Measurements from ENCODE around the gene VPS37B.

VPS37B gene

GRCh38 chr12:122928404-122929147 is 32.7 kb upstream of the VPS37B start:
- no peak for DNase-seq (ENCODE audit: low read depth)
- no peak for TF ChIP-seq CTCF (IDR thresholded peaks at IDR 0.05; ENCODE audit: low read depth, low read length, missing control alignments)
- in situ Hi-C loops (cut with HindIII; ENCODE audit: low sequenced_read_pairs): no loop called here
- H3K4me3 ChIP-seq (ENCODE audit: low read depth, low read length): no peak overlapping the region

DNA sequence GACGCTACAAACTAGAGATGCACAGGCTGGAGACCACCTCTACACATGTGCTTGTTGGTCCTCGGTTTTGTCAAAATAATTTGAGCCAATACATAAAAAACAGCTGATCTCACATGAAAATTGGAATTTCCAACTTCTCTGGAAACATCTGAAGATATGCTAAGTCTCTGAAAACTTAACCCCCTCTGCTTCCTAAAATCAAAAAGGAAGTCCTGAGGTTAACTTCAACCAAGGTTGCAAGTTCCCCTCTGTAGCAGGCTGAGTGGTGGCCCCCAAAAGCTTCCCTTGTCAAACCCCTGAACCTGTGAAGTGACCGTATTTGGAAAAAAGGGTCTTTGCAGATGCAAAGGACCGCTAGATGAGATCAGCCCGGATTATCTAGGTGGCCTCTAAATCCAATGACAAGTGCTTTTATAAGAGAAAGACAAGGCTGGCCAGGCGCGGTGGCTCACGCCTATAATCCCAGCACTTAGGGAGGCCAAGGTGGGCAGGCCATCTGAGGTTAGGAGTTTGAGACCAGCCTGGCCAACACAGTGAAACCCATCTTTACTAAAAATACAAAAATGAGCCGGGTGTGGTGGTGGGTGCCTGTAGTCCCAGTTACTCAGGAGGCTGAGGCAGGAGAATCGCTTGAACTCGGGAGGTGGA is 32.0 kb upstream of the VPS37B start:
- in situ Hi-C loops (cut with HindIII; ENCODE audit: low sequenced_read_pairs): no loop called here

DNA sequence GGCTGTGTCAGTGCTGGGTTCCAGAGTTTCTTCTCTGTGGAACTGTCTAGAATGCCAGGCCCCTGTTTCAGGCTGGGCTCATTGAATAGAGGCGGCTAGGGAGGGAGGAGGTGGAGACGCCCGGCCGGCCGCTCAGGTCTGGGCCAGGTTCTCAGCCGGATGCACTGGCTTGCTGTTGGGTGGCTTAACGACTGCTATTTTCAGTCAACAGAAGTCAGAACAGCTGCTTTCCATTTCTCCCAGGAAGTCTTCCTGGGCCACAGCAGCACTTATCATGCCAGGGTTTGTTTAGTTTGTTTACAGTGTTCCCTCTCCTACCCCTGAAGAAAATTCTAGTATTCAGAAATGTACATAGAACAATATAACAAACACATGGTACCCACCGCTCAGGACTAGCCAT is 26.0 kb upstream of the VPS37B start:
- in situ Hi-C loops (cut with HindIII; ENCODE audit: low sequenced_read_pairs): no loop called here
- no peak for DNase-seq (ENCODE audit: low read depth)
- TF ChIP-seq CTCF (IDR thresholded peaks at IDR 0.05; ENCODE audit: low read depth, low read length, missing control alignments): no peak
- H3K4me3 ChIP-seq (ENCODE audit: low read depth, low read length): no peak overlapping the region

More for the DNA sequence above, 32.0 kb upstream of the VPS37B start:
- DNase-seq (ENCODE audit: low read depth): no peak
- H3K4me3 ChIP-seq (ENCODE audit: low read depth, low read length): no peak overlapping the region
- TF ChIP-seq CTCF (IDR thresholded peaks at IDR 0.05; ENCODE audit: low read depth, low read length, missing control alignments): no peak

DNA sequence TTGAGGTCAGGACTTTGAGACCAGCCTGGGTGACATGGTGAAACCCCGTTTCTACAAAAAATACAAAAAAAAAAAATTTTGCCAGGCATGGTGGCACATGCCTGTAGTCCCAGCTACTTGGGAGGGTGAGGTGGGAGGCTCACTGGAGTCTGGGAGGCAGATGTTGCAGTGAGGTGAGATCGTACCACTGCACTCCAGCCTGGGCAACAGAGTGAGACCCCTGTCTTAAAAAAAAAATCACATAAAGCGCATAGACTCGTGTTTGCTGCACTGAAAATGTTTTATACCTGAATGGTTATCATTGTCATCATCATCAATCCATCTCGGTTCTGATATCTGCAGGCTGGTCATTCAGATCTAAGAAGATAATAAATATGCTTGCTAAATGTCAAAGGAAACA is 24.8 kb upstream of the VPS37B start:
- no peak for DNase-seq (ENCODE audit: low read depth)
- no peak for TF ChIP-seq CTCF (IDR thresholded peaks at IDR 0.05; ENCODE audit: low read depth, low read length, missing control alignments)
- H3K4me3 ChIP-seq (ENCODE audit: low read depth, low read length): no peak overlapping the region
- in situ Hi-C loops (cut with HindIII; ENCODE audit: low sequenced_read_pairs): no loop called here

DNA sequence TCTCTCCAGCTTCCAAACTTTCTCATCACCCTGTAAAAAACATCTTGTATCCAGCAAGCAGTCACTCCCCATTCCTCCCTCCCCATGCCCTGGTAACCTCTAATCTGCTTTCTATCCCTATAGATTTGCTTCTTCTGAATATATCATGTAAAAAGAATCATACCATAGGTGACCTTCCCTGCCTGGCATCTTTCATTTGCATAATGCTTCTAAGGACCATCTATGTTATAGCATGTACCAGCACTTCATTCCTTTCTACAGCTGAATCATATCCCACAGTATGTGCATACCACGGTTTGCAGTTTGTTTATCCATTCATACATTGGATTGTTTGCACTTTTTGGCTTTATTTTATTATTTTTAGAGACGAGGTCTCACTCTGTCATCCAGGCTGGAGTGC is 22.9 kb upstream of the VPS37B start:
- no peak for TF ChIP-seq CTCF (IDR thresholded peaks at IDR 0.05; ENCODE audit: low read depth, low read length, missing control alignments)
- DNase-seq (ENCODE audit: low read depth): no peak
- H3K4me3 ChIP-seq (ENCODE audit: low read depth, low read length): no peak overlapping the region
- in situ Hi-C loops (cut with HindIII; ENCODE audit: low sequenced_read_pairs): no loop called here

GRCh38 chr12:122917507-122918121 is 21.7 kb upstream of the VPS37B start:
- TF ChIP-seq CTCF (IDR thresholded peaks at IDR 0.05; ENCODE audit: low read depth, low read length, missing control alignments): no peak
- in situ Hi-C loops (cut with HindIII; ENCODE audit: low sequenced_read_pairs): no loop called here
- DNase-seq (ENCODE audit: low read depth): no peak
- H3K4me3 ChIP-seq (ENCODE audit: low read depth, low read length): no peak overlapping the region

Measured in astrocyte of the cerebellum (primary cell).